Germinal center (tissue), 1 donor: ENCODE results near the gene PTPN1.
"Not testable (repeated sequence)": the region's sequence is repeated elsewhere in the genome, so short reads cannot be mapped to it uniquely, and the experiment has no call there.

Experiments used
- DNase-seq: peaks from one replicate; pipeline ENCODE4 v3.0.0; 2012; ENCODE audit warnings: mixed read lengths, low spot score

PTPN1 gene

GRCh38 chr20:50558483-50558925, 48.3 kb downstream of the PTPN1 start:
- no peak for DNase-seq

- DNase-seq, result no peak
Measured at GRCh38 chr20:50559149-50559548, 49.0 kb downstream of the PTPN1 start.

- no peak for DNase-seq
Measured at GRCh38 chr20:50559856-50560638, 49.9 kb downstream of the PTPN1 start.

GRCh38 chr20:50560867-50561266, 50.7 kb downstream of the PTPN1 start:
- DNase-seq, result no peak

- no peak for DNase-seq
Measured at GRCh38 chr20:50561379-50562078, 51.3 kb downstream of the PTPN1 start.

- DNase-seq, result no peak
Measured at GRCh38 chr20:50562262-50562701, 52.1 kb downstream of the PTPN1 start.

- no peak for DNase-seq
Measured at GRCh38 chr20:50563133-50563944, 53.2 kb downstream of the PTPN1 start.

- DNase-seq, result no peak
Measured at GRCh38 chr20:50565383-50565782, 55.2 kb downstream of the PTPN1 start.

- DNase-seq, result no peak
Measured at GRCh38 chr20:50565871-50566270, 55.7 kb downstream of the PTPN1 start.

- DNase-seq, result no peak
Measured at GRCh38 chr20:50567860-50568548, 57.8 kb downstream of the PTPN1 start.

- DNase-seq, result no peak
Measured at GRCh38 chr20:50568549-50568942, 58.4 kb downstream of the PTPN1 start.

- DNase-seq, result not testable (repeated sequence)
Measured at GRCh38 chr20:50569487-50569863, 59.3 kb downstream of the PTPN1 start.

- no peak for DNase-seq
Measured at GRCh38 chr20:50569864-50570836, 60.0 kb downstream of the PTPN1 start.

- no peak for DNase-seq
Measured at GRCh38 chr20:50571466-50571865, 61.3 kb downstream of the PTPN1 start.

- DNase-seq, result no peak
Measured at GRCh38 chr20:50572938-50573777, 63.0 kb downstream of the PTPN1 start.

- no peak for DNase-seq
Measured at GRCh38 chr20:50574108-50574507, 63.9 kb downstream of the PTPN1 start.

GRCh38 chr20:50574586-50574985, 64.4 kb downstream of the PTPN1 start:
- no peak for DNase-seq

GRCh38 chr20:50575865-50576720, 65.9 kb downstream of the PTPN1 start:
- peak; percentile 70 for DNase-seq
